ENCODE measurements around the gene PCYT2. TPM values are rescaled to one million over a fixed set of nuclear protein-coding genes. Genes with fewer than 3 reads are reported as not detected.

Gene PCYT2
- total and polyA plus RNA-seq, 10 of the 15 experiments (the other 5 are each of a cell fraction or from before 2014, with no cell fraction given), result 0.63 to 72.0 (median 45.0) TPM

- in situ Hi-C loops (cut with MboI), result no loop called here
- Histone ChIP-seq H3K36me3 (ENCODE audit: control insufficient read depth in 2 of 2, insufficient read depth in 2 of 2, low read length in 1 of 2) (peaks cover 24 to 29% of the 10 kb centered on the region in 2 experiments; a peak in 3 of 4 replicates), H3K27ac (ENCODE audit: control insufficient read depth, insufficient read depth) (no peak overlapping the region), H3K4me2 (ENCODE audit: control insufficient read depth, insufficient read depth) (no peak overlapping the region), H3K4me1 (ENCODE audit: control insufficient read depth, insufficient read depth, low read length) (peaks cover 21% of the 10 kb centered on the region), H3K27me3 (replicated peaks in 1 of 2; ENCODE audit: control insufficient read depth in 2 of 2, insufficient read depth in 2 of 2, low read length in 1 of 2) (no peaks in the 10 kb centered on the region), H3K4me3 (no peak overlapping the region), H3K79me2 (ENCODE audit: control insufficient read depth, insufficient read depth, low read length) (peaks cover 44% of the 10 kb centered on the region), H3K9me3 (replicated peaks; ENCODE audit: control insufficient read depth, insufficient read depth, low read length) (no peaks in the 10 kb centered on the region), H3K9ac (ENCODE audit: control insufficient read depth, insufficient read depth, low read length) (no peak overlapping the region), H4K20me1 (ENCODE audit: control insufficient read depth, insufficient read depth) (0 out of 2 replicates have a peak, but pooled peaks cover 3% of the 10 kb centered on the region), H2AFZ (ENCODE audit: control insufficient read depth, low read depth, low read length) (no peak overlapping the region)
- 98% methylated on average over 41 of the region's 44 CpGs for WGBS (ENCODE audit: insufficient coverage, insufficient replicate concordance, low lambda C conversion rate, missing lambda C conversion rate)
- SMC1A ChIA-PET (ENCODE audit: uncharacterized antibody, unreplicated experiment), result no interaction called here
- TF ChIP-seq KAT2A (conservative IDR thresholded peaks at IDR 0.05; ENCODE audit: control insufficient read depth, low read depth, low read length) (no peak), TARDBP (IDR thresholded peaks at IDR 0.05; ENCODE audit: borderline replicate concordance) (no peak), MTA3 (IDR thresholded peaks at IDR 0.05; ENCODE audit: borderline replicate concordance, low read length) (no peak), IKZF1 (conservative IDR thresholded peaks at IDR 0.05) (no peak), ATF3 (IDR thresholded peaks at IDR 0.05; ENCODE audit: borderline replicate concordance, extremely low read depth, low read depth, low read length) (no peak), NR2C2 (IDR thresholded peaks at IDR 0.05; ENCODE audit: borderline replicate concordance, control insufficient read depth, insufficient read length, low read depth) (no peak), SMARCA5 (IDR thresholded peaks at IDR 0.05) (no peak), NFYA (IDR thresholded peaks at IDR 0.05; ENCODE audit: borderline replicate concordance, low read depth, low read length) (no peak), CTCF (IDR thresholded peaks at IDR 0.05 in 2 of 3, conservative IDR thresholded peaks at IDR 0.05 in 1 of 3; ENCODE audit: control insufficient read depth in 2 of 3, extremely low read depth in 1 of 3, insufficient read depth in 1 of 3, low read depth in 3 of 3, low read length in 3 of 3) (no peak), MEF2A (IDR thresholded peaks at IDR 0.05; ENCODE audit: insufficient read depth, low read depth, low read length) (no peak), CHD4 (IDR thresholded peaks at IDR 0.05) (no peak), SREBF1 (IDR thresholded peaks at IDR 0.05; ENCODE audit: low read length) (no peak), FOS (IDR thresholded peaks at IDR 0.05; ENCODE audit: borderline replicate concordance, extremely low read depth, insufficient read length) (no peak), RCOR1 (conservative IDR thresholded peaks at IDR 0.05; ENCODE audit: low read depth, low read length) (no peak), SUPT20H (IDR thresholded peaks at IDR 0.05; ENCODE audit: borderline replicate concordance, control insufficient read depth, low read depth, low read length) (no peak)
- BruUV-seq (replicated peaks), result no TSS peak
- POLR2A ChIA-PET, result interaction anchor here (0.6 to 0.9 kb wide), 3 partner anchors 9 to 32 kb away, joined by 3 to 5 read pairs (median 3); no protein-coding TSS in a partner anchor
- intact Hi-C loops (cut with micrococcal nuclease; ENCODE audit: unreplicated experiment), result no loop called here
- no peak for ATAC-seq
- FAIRE-seq, result no peak
- no peak for DNase-seq (ENCODE audit: low read depth, low spot score)
- CTCF ChIA-PET, result no interaction called here
- RAD21 ChIA-PET (ENCODE audit: unreplicated experiment), result no interaction called here
Observed at GRCh38 chr17:81888105-81888987, 22.9 kb downstream of the PCYT2 start.

Data from GM12878 (cell line).